ENCODE data around the gene IQGAP2.

The IQGAP2 gene

GRCh38 chr5:76385540-76385939, 17.5 kb upstream of the IQGAP2 start:
- no peak for DNase-seq

- peak in 1 of 14 donors; percentile 4 for DNase-seq
Measured at GRCh38 chr5:76386360-76386759, 16.7 kb upstream of the IQGAP2 start.

GRCh38 chr5:76388236-76388635, 14.8 kb upstream of the IQGAP2 start:
- DNase-seq: no peak

- DNase-seq: no peak
Measured at GRCh38 chr5:76388791-76389512, 14.1 kb upstream of the IQGAP2 start.

GRCh38 chr5:76389513-76390154, 13.5 kb upstream of the IQGAP2 start:
- DNase-seq: no peak

- DNase-seq: no peak
Measured at GRCh38 chr5:76391014-76391413, 12.1 kb upstream of the IQGAP2 start.

- no peak for DNase-seq
Measured at GRCh38 chr5:76393035-76393680, 9.9 kb upstream of the IQGAP2 start.

GRCh38 chr5:76397200-76397599, 5.9 kb upstream of the IQGAP2 start:
- no peak for DNase-seq

GRCh38 chr5:76399268-76399667, 3.8 kb upstream of the IQGAP2 start:
- DNase-seq: no peak

- no peak for DNase-seq
Measured at GRCh38 chr5:76400466-76400865, 2.6 kb upstream of the IQGAP2 start.

- no peak for DNase-seq
Measured at GRCh38 chr5:76401801-76402250, 1.3 kb upstream of the IQGAP2 start.

GRCh38 chr5:76402251-76402885, 717 bp upstream of the IQGAP2 start:
- peak in 4 of 14 donors; percentile 5 to 41 (median 20) for DNase-seq

GRCh38 chr5:76403766-76404222, 709 bp downstream of the IQGAP2 start:
- DNase-seq: peak in 3 of 14 donors; percentile 3 to 16 (median 6)

GRCh38 chr5:76404223-76405211, 1.4 kb downstream of the IQGAP2 start:
- no peak for DNase-seq

- DNase-seq: no peak
Measured at GRCh38 chr5:76406014-76406413, 2.9 kb downstream of the IQGAP2 start.

- DNase-seq: no peak
Measured at GRCh38 chr5:76406673-76407072, 3.6 kb downstream of the IQGAP2 start.

GRCh38 chr5:76408104-76408654, 5.1 kb downstream of the IQGAP2 start:
- no peak for DNase-seq

- DNase-seq: no peak
Measured at GRCh38 chr5:76412511-76412910, 9.4 kb downstream of the IQGAP2 start.

GRCh38 chr5:76413746-76414145, 10.7 kb downstream of the IQGAP2 start:
- no peak for DNase-seq

- DNase-seq: no peak
Measured at GRCh38 chr5:76414788-76415187, 11.7 kb downstream of the IQGAP2 start.

- no peak for DNase-seq
Measured at GRCh38 chr5:76415855-76416254, 12.8 kb downstream of the IQGAP2 start.

Measured in C1 segment of cervical spinal cord (tissue), 14 donors.